HFF-Myc (cell line): ENCODE data around the gene SRCAP.

Source experiments
- DNase-seq: peaks from one replicate; pipeline ENCODE4 v3.0.0-alpha.2; 2011; ENCODE audit warnings: low read depth; ENCODE audit errors: extremely low read depth
- H3K4me3 ChIP-seq: replicated peaks from 2 replicates; pipeline ENCODE4 v1.5.1; 2011; ENCODE audit warnings: low read depth, mild to moderate bottlenecking, control low read depth, low read length
- CTCF ChIP-seq: IDR thresholded peaks from 2 replicates; pipeline ENCODE4 v1.5.1; 2012; ENCODE audit warnings: mild to moderate bottlenecking, low read depth, low read length, control low read depth; ENCODE audit errors: missing control alignments

The SRCAP gene

DNA sequence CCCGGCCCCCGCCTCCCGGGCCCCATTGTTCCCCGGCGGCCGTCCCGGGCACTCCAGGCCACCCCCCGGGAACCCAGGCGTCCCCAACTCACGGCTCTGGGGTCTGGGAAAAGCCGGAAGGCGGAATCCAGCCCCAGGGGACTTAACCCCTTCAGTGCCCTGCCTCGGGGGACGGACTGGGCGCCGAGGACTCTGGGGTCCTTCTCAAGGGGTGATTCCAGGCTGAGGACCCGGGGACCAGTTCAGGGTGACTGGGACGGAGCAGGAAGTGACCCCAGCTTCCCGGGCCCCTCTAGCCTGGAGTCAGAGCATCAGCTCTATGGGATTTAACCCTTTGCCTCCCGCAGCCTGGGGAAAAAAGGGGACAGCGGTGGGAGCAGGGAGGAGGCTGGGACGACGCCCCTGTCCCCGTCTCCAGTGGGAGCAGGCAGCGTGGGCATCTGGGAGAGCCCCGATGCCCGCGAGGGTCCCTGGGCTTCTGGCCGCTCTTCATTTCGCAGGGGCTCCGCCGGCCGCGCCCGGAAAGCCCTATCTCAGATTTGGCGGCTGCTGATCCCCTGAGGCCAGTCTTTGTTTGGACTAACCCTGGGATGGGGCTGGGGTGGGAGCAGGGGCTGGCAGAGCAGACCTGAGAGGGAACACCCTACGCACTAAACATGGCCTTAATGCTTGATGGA is 88.1 kb downstream of the SRCAP start, which contains the start of gene ZNF629:
Gene ZNF629 (minus strand): TSS at position 270 of the 677 bp plus-strand sequence. CDS start 2,723 bp downstream, outside the sequence.
- H3K4me3 ChIP-seq, result peak within 1 kb of the TSS; percentile 86
- TF ChIP-seq CTCF, result no peak
- no peak for DNase-seq

DNA sequence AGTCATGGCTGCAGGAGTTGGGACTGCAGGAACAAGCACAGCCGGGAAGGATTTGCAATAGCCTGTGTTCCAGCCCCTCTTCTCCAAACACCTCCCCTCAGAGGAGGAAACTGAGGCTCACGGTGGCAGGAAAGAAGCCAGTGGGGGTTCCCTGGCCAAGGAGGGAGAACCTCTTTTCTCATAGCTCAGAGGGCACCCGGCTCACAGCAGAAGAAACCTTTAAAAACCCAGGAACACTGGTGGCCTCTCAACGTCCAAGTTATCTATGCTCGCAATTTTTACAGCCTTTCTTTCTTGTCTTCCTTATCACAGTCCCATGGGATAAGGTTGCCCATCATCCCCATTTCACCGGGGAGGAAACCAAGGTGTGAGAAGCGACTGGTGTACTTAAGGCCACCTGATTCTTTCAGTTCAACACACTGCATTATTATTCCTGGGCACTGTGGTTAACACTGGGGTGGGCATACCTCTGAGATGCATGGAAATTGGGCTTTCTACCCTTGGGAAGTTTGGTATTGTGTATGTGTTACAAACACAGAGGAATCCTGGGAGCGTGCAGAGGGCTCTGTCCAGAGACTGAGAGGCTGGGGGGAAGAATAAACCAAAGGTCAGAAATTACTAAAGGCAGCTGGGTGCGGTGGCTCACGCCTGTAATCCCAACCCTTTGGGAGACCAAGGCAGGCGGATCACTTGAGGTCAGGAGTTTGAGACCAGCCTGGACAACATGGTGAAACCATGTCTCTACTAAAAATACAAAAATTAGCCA is 88.8 kb downstream of the SRCAP start:
- H3K4me3 ChIP-seq, result peak overlapping the region; percentile 86
- DNase-seq, result no peak
- no peak for TF ChIP-seq CTCF
